SK-N-SH (cell line): Measurements from ENCODE around the gene NUP107.

Experiments
- CTCF ChIP-seq: fragments of 200-600 bp; sonication (generic); IDR thresholded peaks from 2 replicates; pipeline ENCODE4 v1.6.1; 2017; ENCODE audit warnings: antibody characterized with exemption, mild to moderate bottlenecking, moderate library complexity
- REST ChIP-seq: IDR thresholded peaks from 2 replicates; pipeline ENCODE4 v1.6.1; 2012; ENCODE audit warnings: mild to moderate bottlenecking, low read depth, low read length, moderate library complexity

- TF ChIP-seq REST: no peak
- no peak for TF ChIP-seq CTCF
Observed at GRCh38 chr12:68767191-68767590, 80.4 kb downstream of the NUP107 start.
